NCI-H345 treated with DMSO at 0.1 percent for 48 hours (cell line): Measurements from ENCODE around the gene KCNN3.

Experiments
- DNase-seq: peaks from one replicate; lab custom pipeline; 2025; ENCODE audit not compliant: unreplicated experiment; lab: John Stamatoyannopoulos, UW

Gene KCNN3

DNA sequence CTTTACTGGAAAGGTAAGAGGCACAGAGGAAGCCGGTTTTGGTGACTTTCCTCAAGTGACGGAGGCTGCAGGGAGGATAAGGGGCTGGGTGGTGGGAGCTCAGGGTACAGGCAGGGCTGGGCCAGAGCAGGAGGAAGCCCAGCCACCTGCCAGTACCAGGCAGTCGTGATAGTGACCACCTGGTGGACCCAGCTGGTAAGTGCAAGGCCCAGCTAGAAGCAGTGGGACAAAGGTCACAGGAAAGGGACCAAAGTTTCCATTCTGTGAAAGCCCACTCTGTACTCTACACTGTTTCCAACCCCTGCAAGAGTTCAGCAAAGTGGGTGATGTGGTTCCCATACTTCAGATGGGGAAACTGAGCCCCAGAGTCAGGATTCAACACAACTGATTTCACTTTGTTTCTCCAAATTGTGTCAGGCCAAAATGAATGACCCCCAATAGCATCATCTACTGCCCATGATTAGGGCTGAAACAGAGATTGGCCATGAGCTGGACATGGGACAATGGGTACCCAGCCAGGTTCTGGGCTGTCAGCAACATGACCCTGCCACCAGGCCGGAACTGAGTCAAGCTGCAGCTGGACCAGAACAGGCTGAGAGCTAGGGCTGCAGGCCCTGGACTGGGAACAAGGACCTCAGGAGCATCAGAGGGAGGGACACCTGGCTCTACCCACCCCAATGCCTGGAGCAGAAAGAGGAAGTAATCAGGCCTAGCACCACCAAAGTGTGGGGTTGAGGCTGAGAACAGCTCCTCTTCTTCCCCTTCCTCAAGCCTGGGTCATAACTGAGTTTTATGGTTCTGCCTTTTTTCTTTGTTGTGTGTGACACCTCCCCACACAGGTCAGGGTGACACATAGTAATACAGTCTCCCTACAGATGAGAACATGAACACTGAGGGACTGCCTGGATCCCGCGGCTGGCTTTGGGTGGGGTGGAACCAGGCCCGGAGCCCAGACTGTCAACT is 50.2 kb downstream of the KCNN3 start:
- no peak for DNase-seq

DNA sequence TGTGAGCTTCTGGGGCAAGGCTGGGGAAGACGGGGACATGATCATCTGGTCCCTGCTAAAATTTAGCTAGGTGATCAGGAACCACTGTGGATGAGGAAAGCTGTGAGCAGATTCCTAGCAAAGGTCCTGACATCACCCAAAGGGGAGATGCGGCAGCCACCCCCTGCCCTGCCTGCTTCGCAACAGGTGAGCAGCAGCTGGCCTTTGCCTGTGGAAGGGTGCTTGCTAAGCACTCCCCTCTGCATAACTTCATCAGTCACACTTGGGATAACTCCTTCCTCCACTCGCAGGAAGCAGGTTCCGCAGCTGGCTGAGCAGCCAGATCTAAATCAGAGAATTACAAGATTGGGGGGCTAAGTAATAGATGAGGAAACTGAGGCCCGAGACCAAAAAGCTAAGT is 51.2 kb downstream of the KCNN3 start:
- DNase-seq = no peak

DNA sequence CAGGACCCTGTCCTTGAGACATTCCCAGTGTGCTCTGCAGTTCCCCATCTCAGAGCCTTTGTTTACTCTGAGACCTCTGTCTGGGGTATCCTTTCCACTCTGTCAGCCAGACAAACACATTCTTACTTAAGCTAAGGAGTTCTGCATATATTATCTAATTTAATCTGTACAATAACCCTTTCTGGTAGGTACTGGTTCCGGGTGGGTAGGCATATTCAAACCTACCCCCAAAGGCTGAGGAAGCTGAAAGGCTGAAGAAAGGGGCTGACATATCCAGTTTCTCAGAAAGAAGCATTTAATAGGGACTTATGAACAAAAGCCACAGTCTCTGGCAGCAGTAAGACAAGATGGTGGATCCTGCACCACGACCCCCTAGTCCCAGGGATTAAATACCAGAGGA is 53.1 kb downstream of the KCNN3 start:
- no peak for DNase-seq

DNA sequence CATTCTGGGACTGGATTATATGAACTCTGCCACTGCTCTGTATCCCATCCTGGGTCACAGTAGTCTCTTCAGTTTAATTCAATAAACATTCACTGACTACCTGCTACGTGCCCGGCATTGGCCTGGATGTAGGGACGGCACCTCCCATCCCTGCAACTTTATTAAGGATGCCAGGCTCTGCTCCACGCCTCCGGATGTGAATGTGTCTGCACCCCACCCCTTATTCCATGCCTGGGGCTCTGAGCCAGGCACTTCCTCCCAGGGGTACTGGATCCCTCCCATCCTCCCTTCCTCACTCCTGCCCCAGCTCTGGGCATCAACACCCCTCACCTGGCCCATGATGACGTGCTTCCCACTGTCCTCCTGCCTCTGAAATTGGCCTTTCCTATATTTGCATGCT is 53.7 kb downstream of the KCNN3 start:
- DNase-seq = no peak

DNA sequence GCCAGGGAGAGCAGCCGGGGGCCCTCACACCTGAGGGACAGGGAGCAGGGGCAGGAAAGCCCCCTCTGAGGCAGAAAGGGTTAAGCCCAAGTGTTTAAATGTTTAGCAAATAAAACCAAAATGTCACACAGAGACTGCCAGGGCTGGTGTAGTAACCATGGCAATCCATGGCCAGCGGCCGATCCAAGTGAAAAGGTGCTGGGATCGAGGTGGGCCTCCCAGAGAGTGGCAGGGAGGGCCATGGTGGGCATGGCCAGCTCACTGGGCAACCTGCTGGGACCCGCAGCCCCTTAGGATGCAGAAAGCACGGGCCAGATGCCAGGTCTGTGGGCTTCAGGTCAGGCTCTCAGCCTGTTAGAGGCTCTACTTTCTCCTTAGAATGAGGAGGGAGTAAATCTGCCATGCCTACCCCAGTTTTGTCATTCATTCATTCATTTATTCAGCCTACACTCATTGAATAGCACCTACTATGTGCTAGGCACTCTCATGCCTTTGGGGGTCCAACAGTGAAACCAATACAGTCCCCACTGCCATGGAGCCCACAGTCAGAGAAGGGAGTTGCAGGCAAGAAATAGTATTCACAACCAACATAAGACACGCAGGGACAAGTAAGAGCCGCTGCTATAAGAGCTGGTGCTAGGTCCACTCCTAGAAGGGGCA is 56.1 kb downstream of the KCNN3 start:
- no peak for DNase-seq

DNA sequence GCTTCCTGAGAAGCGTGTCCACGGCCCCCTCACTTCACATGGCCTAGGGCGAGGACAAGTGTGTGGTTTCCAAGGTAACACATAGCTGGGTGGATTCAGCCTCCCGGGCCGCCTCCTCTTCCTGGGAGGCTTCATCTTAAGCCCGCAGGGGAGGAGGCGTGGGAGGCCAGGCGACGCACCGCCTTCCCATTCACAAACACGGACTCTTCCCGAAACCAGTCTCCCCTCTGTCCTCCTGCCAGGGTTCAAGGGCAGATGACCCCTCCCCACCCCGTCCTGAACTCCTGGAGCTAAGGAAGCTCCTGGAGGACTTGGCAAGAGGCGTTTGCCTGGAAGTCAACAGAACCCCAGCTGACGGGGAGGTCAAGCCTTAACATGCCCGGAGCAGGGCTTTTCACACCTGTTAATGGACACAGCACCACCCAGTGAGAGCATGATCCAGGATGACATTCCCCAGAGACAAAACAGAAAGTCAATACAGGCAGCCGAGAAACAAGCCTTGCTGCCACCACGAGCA is 56.7 kb downstream of the KCNN3 start:
- DNase-seq = peak; percentile 99

DNA sequence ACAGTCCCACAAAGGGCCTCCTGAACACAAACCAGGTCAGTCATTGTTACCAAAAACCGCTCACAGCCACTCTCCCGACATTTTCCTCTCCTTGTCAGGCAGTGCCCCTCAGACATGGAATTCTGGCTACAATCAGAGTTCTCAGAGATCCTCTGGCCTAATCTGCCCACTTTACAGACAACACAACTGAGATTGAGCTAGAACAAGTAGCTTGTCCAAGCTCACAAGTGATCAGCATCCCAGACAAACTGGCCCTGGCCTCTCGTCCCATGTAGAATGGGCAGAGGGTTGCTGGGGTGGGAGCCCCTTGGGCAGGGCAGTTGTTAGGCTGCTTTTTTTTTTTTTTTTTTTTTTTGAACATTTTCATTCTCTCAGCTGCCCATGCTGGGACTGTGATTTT is 57.2 kb downstream of the KCNN3 start:
- DNase-seq = no peak

DNA sequence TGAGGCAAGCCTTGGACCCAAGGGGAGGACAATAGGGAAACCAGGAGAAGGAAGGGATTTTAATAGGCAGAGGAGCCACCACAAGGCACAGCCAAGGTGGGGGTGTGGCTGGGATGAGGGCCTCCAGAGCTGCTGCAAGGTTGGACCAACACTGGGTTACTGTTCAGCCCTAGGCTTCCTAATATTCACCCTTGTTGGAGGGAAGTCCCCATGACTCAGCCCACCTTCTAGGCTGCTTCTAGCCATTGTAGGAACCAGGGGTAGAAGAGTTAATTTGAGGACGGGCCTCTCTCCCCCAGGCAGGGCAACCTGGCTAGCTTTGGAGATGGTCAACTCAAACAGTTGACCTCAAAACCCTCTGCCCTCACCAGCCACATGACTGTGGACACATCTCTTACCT is 59.5 kb downstream of the KCNN3 start:
- DNase-seq = no peak

DNA sequence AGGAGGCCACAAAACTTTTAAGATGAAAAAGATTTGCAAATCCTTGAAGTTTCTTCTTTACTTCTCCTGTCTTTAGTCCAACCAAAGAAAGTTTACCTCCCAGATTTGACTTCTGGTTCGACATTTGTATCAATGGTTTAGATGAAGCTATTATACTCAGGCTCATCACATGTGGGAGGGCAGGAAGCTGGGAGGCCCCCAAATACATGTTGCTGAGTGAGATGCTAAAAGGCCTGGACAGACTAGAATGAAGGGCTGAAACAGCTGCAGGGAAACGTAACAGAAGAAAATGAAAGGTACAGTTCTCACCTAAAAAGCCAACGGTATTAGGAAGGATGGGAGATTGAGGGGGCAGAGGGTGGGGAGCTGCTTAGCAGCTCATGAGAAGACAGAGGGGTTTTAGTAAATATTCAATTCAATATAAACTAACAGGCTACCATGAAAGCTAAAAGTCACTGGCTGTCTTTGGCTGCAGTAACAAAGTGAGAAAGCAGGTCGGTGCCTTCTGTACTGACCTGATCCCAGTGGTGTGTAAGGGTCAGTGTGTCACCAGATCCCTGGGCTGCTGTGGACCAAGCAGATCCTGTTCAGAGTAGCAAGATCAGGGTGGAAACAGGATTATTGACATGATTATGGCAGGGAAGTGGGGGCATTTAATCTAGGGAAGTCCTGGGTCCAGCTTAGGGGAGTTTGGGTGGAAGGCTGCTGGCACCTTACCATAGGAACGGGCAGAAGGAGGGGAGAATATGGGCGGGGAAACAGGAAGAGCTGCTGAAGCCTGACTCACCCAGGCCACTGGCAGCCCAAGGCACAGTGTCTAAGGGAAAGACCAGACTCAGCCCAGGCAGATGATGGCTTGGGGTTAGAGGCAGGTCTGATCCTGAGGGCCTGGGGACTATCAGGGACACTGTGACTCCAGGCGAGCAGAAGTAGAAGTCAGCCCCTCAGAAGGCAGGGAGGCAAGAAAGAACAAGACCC is 60.4 kb downstream of the KCNN3 start:
- DNase-seq = no peak

DNA sequence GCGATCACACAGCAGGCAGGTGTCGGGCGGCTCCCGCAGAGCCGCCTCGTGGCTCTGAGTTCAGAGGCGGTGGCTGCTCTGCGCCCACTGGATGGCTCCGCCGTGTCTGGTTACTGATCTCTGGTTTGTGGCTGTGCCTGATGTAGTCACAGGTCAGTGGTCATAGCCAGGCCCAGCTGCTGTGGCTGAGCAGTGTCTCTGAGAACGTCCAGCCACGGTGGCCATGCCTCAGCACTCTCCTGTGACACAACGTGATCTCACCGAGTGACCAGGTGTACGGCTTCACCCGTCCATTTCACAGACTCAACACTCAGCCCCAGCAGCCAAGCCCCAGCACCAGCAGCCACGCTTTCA is 61.2 kb downstream of the KCNN3 start:
- DNase-seq = no peak

DNA sequence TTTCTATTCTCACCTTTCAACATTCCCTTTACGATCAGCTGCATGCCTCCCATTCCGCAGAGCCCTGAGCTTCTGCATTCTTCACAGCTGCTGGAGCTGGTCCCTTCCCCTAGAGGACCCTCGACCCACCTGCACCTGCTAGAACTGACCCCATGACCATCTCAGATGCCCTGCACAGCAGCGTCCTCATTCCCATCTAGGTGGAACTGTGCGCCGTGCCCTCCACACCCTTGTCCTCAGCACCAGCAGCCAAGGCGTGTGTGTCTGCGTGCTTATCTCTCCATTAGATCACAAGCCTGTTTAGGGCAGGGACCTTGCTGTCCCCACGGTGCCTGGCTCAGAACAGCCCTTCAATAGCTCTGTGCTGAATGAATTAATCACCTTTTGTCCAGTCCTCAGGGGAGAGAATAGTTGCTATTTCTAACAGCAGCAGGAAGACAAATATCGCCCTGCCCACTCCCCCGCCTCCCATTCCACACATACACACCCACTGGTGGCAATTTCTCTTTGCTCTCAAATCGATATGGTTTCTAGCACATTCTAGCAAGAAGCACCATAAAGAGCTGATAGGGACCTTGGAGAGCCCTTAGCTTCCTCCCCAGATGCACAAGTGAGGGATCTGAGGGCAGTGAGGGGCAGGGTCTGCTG is 61.7 kb downstream of the KCNN3 start:
- DNase-seq = no peak

DNA sequence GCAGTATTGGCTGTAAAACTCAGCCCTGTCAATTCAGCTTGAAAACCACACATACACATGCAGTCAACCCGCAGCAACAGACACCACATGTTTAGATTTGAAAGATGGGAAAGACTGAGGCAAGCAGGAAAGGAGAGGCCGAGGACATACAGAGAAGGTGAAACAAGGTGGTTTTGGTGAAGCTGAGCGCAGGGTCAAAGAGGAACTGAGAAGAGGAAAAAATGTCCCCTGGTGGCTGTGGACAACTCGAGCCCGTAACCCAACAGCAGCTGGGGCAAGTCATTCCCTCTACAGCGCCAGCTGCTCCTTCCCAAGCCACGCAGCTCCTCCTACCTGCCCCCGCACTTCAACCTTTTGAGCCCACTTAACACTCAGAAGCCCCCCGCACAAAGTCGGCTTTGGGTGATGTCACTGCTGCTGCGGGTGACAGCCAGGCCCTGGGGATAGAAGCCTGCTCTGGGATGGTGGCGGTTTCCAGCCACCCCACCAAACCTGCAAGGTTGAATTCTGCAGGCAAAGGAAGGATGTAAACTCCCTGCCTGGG is 63.0 kb downstream of the KCNN3 start:
- no peak for DNase-seq

DNA sequence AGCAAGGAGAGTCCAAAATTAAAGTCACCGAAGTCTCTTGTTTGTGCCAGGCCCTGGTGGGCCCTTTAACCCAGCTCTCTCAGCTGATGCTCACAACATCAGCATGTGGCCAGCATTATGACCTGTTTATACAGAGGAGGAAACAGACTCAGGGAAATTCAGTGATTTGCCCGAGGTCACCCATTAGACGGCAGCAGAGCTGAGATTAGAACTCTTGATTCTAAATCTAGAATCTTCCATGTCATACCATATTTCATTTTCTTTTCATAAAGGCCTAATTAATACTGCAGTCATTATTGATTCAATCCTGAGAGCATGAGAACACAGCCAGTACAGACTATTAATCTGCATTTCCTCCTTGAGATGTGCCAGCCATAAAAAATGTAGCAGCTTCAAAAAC is 63.7 kb downstream of the KCNN3 start:
- no peak for DNase-seq

DNA sequence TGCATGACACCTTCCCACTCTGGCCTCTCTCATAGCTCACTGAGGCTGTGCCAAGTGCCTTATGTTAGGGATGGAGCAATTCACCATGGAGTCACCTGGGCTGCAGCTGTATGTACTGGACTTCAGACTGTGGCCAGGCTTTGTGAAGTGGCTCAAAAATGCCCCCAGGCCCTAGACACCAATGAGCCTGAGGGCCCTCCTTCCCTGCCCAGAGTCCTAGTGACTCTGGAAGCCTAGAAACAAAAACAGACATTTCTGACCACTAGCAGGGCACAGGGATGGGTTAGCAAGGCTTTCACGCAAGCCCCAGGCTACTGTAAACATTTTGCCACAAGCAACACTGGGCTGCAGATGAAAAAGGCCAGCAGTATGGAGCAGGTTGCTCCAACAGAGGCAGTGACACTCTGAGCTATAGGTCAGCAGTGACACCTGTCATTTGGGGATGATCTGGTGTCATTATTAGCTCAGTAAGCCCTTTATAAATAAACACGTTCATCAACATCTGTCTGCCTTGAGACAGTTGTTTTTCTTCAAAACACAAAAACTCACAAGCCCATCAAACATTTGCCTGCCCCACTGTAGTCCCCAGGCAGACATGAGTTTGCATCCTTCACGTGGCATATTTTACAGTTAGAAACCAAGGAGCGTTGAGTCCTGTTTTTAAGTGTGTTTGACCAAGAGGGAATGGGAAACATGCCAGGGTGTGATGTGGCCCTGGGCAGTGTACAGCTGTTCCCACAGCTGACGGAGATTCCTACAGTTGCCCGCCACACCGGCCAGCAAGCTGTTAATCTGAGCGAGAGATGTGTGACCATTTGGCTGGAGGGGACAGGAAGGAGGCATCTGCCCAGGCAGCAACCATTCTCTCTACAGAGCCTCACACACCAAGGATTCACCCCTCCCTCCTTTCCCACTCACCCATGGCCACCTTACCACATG is 66.8 kb downstream of the KCNN3 start:
- DNase-seq = no peak

DNA sequence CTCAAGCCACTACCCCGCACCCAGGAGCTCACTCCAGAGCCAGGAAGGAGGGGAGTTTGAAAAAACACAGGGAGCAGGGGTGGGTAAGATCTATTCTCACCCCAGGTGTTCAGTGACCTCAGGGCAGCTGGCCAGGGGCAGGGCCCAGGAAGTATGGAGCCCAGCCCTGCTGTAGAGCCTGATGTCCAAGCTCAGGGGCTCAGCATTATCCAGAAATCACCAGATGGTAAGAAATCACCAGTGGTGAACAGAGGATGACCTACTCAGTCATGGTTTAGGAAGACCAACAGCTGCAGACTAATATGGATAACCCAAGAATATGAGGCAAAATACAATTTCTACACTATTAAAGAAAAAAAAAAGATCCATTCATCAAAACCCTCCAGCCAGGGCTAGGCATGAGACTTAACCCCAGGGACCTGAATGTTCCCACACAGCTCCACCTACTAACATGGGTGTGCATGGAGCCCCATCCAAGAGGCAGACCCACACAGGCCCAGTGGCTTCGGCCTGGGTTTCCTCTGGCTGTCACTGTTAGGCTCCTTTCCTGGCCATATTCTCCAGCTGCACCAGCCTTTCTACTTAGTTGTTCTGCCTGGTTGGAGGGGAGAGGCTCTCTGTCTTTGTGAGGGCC is 67.6 kb downstream of the KCNN3 start:
- no peak for DNase-seq

DNA sequence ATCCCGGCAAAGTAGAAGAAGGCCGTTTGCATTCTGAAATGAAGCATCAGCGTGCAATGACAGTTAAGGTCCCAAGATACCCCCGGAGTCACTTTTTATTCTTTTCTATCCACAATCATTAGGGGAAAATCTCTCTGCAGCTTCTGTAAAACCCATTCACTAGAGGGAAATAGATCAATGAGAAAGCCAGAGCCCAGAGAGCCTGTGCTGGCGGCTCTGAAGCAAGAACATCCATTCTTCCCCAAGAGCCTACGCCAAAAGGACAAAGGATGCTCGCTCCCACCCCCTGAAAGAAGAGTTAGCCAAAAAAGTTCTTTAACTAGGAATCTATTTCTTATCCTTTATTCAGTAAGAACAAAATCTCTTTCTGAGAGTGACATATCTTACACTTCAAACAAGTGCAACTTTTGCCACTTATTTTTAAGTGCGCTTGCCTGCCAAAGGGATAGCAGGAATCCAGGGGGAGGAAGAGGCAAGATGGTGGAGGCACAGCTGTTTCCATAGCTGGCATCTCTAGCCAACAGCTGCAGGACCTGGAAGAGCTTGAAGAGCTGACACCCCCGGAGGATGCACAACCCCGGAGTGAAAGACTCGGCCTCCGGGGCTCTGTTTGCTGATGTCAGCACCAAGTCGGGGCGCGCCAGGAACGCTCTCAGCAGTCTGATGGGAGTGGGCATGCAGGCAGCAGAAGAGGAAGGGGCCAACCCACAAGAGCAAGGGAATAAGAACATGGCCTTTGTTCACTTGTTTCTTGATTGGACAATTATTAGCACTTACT is 68.7 kb downstream of the KCNN3 start:
- no peak for DNase-seq

DNA sequence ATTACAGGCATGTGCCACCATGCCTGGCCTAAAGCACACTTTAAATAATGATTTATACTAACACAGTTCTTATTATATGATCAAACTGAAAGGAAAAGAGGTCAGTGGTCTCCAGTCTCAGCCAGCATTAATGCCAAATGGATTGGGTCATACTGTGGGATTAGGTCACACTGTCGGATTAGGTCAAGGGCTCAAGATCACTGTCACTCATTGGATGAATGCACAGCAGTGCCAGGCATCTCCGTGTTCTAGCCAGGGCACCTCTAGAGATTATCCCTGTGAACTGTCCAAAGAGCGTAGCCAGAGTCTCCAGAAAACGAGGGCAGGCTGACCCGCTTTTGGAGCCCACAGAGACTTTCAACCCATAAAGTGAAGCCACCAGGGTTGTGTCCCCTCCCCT is 70.9 kb downstream of the KCNN3 start:
- no peak for DNase-seq

DNA sequence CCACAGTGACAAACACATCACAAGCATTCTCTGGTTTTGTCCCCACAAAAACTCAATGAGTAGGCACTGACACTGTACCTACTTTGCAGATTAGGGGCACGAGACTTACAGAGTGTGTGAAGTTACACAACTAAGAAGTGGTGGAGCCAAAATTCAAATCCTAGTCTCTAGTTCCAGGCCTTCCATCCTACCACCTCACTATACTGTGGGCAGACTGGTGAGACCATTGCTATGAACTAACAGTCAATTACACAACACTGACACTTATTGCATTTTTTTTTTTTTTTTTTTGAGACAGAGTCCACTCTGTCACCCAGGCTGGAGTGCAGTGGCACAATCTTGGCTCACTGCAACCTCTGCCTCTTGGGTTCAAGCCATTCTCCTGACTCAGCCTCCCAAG is 71.4 kb downstream of the KCNN3 start:
- DNase-seq = no peak
